GM19452 (cell line): ENCODE results near the gene SUSD3.
"Not testable (repeated sequence)": the region's sequence is repeated elsewhere in the genome, so short reads cannot be mapped to it uniquely, and the experiment has no call there.

Source experiments
- ATAC-seq: cut with Tn5 transposase; IDR thresholded peaks from one replicate; pipeline ENCODE4 v1.9.1; 2021; ENCODE audit not compliant: unreplicated experiment

SUSD3 gene

GRCh38 chr9:93058355-93059010, at the start of gene SUSD3:
SUSD3 (plus strand) TSS chr9:93058701; CDS start chr9:93058743, 42 bp downstream.
- peak; percentile 54 for ATAC-seq

GRCh38 chr9:93009337-93010015, 49.0 kb upstream of the SUSD3 start:
- ATAC-seq, result no peak

GRCh38 chr9:93010056-93010455, 48.4 kb upstream of the SUSD3 start:
- no peak for ATAC-seq

- ATAC-seq, result no peak
Observed at GRCh38 chr9:93010704-93011103, 47.8 kb upstream of the SUSD3 start.

- ATAC-seq, result no peak
Observed at GRCh38 chr9:93011114-93011513, 47.4 kb upstream of the SUSD3 start.

- ATAC-seq, result no peak
Observed at GRCh38 chr9:93012963-93013855, 45.3 kb upstream of the SUSD3 start.

GRCh38 chr9:93013856-93014582, 44.5 kb upstream of the SUSD3 start:
- no peak for ATAC-seq

- ATAC-seq, result not testable (repeated sequence)
Observed at GRCh38 chr9:93015190-93015589, 43.3 kb upstream of the SUSD3 start.

- ATAC-seq, result no peak
Observed at GRCh38 chr9:93017621-93018020, 40.9 kb upstream of the SUSD3 start.

GRCh38 chr9:93020151-93020550, 38.4 kb upstream of the SUSD3 start:
- ATAC-seq, result no peak

- ATAC-seq, result no peak
Observed at GRCh38 chr9:93020771-93021670, 37.5 kb upstream of the SUSD3 start.

GRCh38 chr9:93022066-93022465, 36.4 kb upstream of the SUSD3 start:
- ATAC-seq, result no peak

GRCh38 chr9:93022721-93023520, 35.6 kb upstream of the SUSD3 start:
- ATAC-seq, result no peak

- no peak for ATAC-seq
Observed at GRCh38 chr9:93023521-93023815, 35.0 kb upstream of the SUSD3 start.

- no peak for ATAC-seq
Observed at GRCh38 chr9:93024646-93024910, 33.9 kb upstream of the SUSD3 start.

- ATAC-seq, result no peak
Observed at GRCh38 chr9:93024986-93025630, 33.4 kb upstream of the SUSD3 start.

GRCh38 chr9:93025736-93026135, 32.8 kb upstream of the SUSD3 start:
- no peak for ATAC-seq

GRCh38 chr9:93026640-93027039, 31.9 kb upstream of the SUSD3 start:
- ATAC-seq, result no peak

GRCh38 chr9:93027750-93028149, 30.8 kb upstream of the SUSD3 start:
- no peak for ATAC-seq
